M059J (cell line): ENCODE results near the gene ZSCAN30. TPM values are rescaled to one million over a fixed set of nuclear protein-coding genes. Genes with fewer than 3 reads are reported as not detected.
"Not testable (repeated sequence)": the region's sequence is repeated elsewhere in the genome, so short reads cannot be mapped to it uniquely, and the experiment has no call there.

Experiments used
- DNase-seq: peaks from one replicate; pipeline ENCODE4 v3.0.0-alpha.2; 2012; ENCODE audit warnings: low read depth
- total RNA-seq: library from RNA; depleted of rRNA; stranded (reverse); fragments of >200 nt; shearing (Covaris generic); gene quantifications from 2 replicates; pipeline ENCODE4 v1.2.3, GENCODE V29; 2014; rRNA removed

Gene ZSCAN30
- total RNA-seq, 1 experiment from 2014 or later = 18.9 TPM

DNA sequence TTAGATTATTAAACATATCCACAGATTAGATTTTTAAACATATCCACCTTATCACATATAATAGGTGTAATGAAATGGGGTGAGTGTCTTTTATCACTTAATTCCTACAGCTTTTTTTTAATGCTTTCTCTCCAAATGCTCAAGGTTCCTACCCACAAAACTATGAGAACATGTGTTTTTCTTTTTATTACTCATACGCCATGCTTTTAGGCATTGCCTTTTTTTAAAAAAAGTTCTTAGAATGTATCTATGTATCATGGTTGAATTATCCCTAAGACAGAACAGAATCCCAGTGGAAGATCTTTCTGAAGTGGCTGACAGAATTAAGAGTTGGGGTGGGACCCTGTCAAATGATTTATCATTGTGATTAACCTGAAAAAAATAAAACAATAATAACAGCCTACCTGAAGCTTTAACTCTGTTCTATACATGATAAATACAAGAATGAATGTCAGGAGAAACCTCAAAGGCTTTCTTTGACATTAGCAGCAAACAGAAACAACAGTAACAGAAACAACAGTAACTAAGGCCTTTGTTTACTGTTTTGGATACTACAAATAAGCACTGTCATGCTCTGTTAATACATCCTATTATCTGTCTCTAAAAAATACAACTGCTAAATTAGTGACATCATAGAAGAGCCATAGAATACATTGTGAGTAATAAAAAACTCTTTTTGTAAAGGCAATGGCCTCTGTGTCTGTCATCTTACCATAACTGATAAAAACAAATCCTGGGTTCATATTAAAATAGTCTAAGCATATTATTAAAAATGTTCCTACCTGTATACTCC, 53.3 kb downstream of the ZSCAN30 start:
- no peak for DNase-seq

DNA sequence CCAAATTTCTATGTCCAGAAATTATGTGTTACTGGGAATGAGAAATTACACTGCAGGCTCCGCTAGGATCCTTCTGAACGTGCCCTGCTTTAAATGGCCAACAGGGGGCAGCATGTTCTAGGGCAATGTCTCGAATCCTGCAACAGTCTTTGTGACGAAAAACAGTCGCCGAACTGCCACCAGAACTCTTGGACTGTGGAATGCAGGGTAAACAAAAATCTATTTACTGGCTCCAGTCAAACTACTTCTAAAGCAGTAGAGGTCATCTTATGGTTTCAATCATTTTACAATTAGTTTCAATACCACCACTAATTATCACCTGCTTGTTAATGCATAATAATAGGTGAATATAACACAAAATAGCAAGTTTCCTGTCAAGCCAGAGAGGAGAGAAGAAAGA, 59.0 kb downstream of the ZSCAN30 start:
- DNase-seq = peak; percentile 75

DNA sequence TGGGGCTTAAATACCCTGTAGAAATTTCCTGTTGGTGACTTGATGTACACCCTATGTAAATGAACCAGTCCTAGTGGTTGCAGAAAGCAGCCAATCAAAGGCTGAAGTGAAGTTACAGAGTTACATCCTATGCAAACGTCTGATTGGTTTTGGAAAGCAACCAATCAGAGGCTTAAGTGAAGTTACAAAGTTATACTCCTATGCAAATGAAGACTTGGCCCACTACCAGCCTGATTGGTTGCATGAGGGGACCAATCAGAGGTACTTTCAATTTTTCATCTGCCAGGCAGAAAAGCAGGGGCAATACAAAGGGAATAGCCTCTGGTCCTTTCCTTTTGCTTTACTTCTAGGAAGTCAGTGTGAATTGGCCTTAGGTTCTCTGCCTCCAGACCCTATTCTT, 62.8 kb downstream of the ZSCAN30 start:
- peak; percentile 32 for DNase-seq

DNA sequence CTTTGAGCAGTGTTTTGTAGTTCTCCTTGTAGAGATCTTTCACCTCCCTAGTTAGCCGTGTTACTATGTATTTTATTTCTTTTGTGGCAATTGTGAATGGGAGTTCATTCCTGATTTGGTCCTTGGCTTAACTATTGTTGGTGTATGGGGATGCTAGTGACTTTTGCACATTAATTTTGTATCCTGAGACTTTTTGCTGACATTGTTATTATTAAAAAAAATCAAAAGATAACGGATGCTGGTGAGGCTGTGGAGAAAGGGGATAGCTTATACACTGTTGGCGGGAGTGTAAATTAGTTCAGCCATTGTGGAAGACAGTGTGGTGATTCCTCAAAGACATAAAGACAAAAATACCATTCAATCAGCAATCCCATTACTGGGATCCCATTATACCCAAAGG, 66.2 kb downstream of the ZSCAN30 start:
- no peak for DNase-seq

DNA sequence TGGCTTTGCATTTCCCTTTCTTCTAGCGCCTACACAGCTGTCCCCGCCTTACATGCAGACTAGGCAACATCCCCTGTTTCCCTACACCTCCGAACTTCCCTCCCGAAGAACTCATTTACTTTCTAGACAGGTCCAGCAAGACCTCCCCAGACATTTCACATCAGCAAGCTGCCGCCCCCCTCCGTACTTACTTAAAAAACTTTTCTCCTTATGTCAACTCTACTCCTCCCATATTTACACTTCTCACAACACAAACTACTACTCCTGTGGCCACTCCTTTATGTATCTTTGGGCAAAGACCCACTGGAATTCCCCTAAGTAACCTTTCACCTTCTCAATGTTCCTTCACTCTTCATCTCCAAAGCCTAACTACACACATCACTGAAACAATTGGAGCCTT, 69.6 kb downstream of the ZSCAN30 start:
- no peak for DNase-seq

DNA sequence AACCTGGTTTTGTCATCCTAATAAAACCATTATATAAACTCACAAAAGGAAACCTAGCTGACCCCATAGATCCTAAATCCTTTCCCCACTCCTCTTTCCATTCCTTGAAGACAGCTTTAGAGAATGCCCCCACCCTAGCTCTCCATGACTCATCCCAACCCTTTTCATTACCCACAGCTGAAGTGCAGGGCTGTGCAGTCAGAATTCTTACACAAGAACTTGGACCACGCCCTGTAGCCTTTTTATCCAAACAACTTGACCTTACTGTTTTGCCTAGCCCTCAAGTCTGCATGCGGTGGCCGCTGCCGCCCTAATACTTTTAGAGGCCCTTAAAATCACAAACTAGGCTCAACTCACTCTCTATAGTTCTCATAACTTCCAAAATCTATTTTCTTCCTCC, 70.7 kb downstream of the ZSCAN30 start:
- not testable (repeated sequence) for DNase-seq

DNA sequence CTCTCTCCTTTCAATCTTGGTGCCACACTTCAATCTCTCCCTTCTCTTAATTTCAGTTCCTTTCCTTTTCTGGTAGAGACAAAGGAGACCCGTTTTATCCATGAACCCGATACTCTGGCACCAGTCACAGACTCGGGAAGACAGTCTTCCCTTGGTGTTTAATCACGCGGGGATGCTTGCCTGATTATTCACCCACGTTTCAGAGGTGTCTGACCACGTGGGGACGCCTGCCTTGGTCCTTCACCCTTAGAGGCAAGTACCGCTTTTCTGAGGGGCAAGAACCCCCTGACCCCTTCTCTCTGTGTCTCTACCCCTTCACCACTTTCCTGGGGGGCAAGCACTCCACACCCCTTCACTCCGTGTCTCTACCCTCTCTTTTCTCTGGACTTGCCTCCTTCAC, 73.4 kb downstream of the ZSCAN30 start:
- DNase-seq = not testable (repeated sequence)

DNA sequence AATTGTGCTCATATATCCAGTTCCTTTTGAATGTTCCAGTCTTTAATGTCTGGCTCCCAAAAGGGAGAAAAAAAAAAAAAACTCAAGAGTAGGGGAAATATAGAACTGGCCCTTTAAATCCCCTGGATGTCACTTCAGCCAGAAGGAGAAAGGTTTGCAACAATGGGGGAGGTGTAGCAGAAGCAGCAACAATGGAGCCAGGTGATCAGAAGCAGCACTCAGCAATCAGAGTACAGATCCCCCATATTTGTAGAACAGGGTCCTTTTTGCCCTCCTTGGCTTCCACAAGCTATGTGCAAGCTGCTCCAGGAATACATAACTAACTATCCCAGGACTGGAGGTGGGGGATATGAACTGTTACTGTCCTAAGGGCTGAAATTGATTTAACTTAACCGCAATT, 75.0 kb downstream of the ZSCAN30 start:
- DNase-seq = no peak

DNA sequence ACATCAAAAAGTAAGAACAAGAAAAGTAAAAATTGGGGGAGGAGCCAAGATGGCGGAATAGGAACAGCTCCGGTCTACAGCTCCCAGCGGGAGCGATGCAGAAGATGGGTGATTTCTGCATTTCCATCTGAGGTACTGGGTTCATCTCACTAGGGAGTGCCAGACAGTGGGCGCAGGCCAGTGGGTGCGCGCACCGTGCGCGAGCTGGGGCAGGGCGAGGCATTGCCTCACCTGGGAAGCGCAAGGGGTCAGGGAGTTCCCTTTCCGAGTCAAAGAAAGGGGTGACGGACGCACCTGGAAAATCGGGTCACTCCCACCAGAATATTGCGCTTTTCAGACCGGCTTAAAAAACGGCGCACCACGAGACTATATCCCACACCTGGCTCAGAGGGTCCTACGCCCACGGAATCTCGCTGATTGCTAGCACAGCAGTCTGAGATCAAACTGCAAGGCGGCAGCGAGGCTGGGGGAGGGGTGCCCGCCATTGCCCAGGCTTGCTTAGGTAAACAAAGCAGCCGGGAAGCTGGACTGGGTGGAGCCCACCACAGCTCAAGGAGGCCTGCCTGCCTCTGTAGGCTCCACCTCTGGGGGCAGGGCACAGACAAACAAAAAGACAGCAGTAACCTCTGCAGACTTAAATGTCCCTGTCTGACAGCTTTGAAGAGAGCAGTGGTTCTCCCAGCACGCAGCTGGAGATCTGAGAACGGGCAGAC, 84.1 kb downstream of the ZSCAN30 start:
- DNase-seq = not testable (repeated sequence)

DNA sequence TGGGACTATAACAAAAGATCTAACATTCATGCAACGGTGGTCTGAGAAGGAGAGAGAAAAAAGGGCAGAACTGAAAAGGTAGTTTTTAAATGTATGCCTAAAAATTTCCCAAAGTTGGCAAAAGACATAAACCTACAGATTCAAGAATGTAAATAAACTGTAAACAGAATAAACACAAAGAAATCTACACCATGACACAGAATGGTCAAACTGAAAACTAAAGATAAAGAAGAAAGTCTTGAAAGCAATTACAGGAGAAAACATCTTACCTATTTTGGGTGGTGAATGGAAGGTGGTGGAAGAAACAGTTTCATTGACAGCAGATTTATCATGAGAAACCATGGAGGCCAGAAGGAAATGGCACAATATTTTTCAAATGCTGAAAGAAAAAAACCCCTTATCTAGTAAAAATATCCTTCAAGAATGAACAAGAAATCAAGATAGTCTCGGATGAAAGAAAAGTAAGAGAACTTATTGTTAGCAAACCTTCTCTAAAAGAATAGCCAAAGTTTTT, 84.8 kb downstream of the ZSCAN30 start:
- DNase-seq = no peak

DNA sequence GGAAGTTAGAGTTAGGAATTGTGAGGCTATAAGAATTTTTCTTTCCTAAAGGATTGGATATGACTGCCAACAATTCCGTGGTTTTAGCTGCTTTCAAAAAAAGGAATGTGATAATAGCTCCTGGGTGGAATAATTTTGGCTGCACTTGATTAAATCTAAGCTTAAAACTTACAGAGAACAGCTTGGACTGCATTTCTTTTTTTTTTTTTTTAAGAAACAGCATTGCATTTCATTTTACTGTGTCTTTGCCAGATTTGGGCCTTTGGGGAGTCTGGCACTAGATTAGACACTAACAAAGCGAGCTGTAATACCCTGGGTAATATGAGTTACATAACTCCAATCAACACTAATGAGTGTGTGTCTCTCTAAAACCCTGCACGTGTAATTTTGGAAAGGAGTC, 87.0 kb downstream of the ZSCAN30 start:
- peak; percentile 3 for DNase-seq

DNA sequence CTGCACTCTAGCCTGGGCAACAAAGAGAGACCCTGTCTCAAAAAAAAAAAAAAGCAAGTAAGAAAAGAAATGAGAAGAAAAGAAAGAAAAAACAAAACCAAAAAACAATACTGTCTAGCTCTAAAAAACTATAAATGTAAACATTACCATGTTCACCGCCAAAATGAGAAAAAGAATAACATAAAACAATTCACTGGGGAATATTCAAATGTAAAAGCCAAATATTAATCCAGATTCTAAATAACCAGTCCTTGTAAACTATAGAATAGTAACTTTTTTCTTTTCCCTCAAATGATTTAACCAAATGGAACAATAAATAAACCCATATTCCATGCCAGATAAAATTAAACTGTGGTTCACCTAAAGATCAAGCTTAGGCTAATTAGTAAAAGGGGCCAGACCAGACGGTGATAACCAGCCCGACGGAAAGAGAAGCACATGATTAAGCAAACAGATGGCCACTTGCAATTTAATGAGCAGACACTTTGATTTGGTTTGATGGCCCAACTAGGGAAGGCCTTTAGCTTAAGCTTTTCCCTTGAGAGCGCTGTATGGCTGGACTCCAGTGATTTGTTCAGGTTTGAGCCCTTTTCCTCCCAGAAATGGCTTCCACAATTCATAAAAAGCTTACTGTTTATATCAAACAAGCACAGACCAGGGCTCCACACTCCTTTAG, 88.6 kb downstream of the ZSCAN30 start:
- no peak for DNase-seq

Other genes starting within 250 kb of the ZSCAN30 start
- 42.9 and 57.5 TPM in 2 replicates for gene MAPRE2, start 248.8 kb downstream of the ZSCAN30 start, total RNA-seq
- gene ZNF397, start 49.2 kb downstream of the ZSCAN30 start, total RNA-seq = 3.0 and 6.7 TPM in 2 replicates
- gene ZNF24, start 54.2 kb upstream of the ZSCAN30 start, total RNA-seq = 34.7 and 41.0 TPM in 2 replicates
- 1.7 TPM in 2 replicates for gene ZNF396, start 87.1 kb upstream of the ZSCAN30 start, total RNA-seq
- gene INO80C, start 207.7 kb upstream of the ZSCAN30 start, total RNA-seq = 3.4 and 6.5 TPM in 2 replicates